ENCODE measurements around the gene TAAR8.
A peak's percentile ranks its signal among the peaks of the same experiment; 100 is the strongest.
"Not testable (repeated sequence)": the region's sequence is repeated elsewhere in the genome, so short reads cannot be mapped to it uniquely, and the experiment has no call there.

The TAAR8 gene

DNA sequence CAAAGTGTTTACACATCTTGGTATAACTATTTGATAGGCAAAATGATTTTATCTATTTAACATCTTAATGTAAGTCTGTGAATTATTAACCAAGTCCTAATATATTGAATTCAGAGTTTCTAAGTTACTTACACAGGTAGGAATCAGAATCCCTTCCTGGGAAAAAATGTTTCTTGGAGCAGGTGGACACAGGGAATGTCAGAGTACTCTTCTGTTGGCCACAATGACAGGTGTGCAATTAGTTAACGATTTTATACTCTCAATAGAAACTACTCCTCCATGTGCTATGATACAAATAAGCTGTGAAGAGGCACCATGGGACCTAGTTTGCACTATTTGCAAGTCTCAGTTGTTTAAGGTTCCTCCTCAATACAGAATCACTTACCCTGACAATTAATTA, 37.9 kb downstream of the TAAR8 start:
- H3K4me3 ChIP-seq (ENCODE audit: control insufficient read depth, low read depth, low read length), result no peak overlapping the region
- TF ChIP-seq, protein P1, sequence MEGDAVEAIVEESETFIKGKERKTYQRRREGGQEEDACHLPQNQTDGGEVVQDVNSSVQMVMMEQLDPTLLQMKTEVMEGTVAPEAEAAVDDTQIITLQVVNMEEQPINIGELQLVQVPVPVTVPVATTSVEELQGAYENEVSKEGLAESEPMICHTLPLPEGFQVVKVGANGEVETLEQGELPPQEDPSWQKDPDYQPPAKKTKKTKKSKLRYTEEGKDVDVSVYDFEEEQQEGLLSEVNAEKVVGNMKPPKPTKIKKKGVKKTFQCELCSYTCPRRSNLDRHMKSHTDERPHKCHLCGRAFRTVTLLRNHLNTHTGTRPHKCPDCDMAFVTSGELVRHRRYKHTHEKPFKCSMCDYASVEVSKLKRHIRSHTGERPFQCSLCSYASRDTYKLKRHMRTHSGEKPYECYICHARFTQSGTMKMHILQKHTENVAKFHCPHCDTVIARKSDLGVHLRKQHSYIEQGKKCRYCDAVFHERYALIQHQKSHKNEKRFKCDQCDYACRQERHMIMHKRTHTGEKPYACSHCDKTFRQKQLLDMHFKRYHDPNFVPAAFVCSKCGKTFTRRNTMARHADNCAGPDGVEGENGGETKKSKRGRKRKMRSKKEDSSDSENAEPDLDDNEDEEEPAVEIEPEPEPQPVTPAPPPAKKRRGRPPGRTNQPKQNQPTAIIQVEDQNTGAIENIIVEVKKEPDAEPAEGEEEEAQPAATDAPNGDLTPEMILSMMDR (IDR thresholded peaks at IDR 0.05; ENCODE audit: control insufficient read depth, insufficient read depth, low read depth, low read length, missing control alignments), result no peak
- no peak for DNase-seq (ENCODE audit: low read depth)

GRCh38 chr6:132592855-132593254, 40.4 kb downstream of the TAAR8 start:
- H3K4me3 ChIP-seq (ENCODE audit: control insufficient read depth, low read depth, low read length), result no peak overlapping the region
- DNase-seq (ENCODE audit: low read depth), result no peak
- TF ChIP-seq, protein P1 (IDR thresholded peaks at IDR 0.05; ENCODE audit: control insufficient read depth, insufficient read depth, low read depth, low read length, missing control alignments), result no peak

GRCh38 chr6:132596201-132596600, 43.7 kb downstream of the TAAR8 start:
- H3K4me3 ChIP-seq (ENCODE audit: control insufficient read depth, low read depth, low read length), result no peak overlapping the region
- DNase-seq (ENCODE audit: low read depth), result no peak
- TF ChIP-seq, protein P1 (IDR thresholded peaks at IDR 0.05; ENCODE audit: control insufficient read depth, insufficient read depth, low read depth, low read length, missing control alignments), result no peak

DNA sequence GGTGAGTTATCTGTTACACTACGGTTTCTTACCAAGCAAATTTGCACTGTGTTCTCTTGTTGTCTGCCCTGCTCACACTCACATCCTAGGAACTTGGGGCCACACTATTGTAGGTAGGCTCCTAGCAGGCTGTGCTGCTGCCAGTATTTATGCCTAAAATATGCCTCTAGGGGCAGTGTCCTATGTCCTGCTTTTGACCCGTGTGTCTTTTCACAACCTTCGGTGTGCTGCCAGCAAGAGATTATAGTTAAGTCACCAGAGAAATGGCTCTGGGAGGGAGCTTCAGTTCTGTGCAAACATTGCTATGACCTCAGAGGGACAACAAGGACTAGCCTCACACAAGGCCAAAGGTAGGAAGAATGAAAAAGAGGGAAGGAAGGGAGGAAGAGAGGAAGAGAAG, 46.0 kb downstream of the TAAR8 start:
- TF ChIP-seq, protein P1 (IDR thresholded peaks at IDR 0.05; ENCODE audit: control insufficient read depth, insufficient read depth, low read depth, low read length, missing control alignments), result peak; percentile 17
- no peak overlapping the region for H3K4me3 ChIP-seq (ENCODE audit: control insufficient read depth, low read depth, low read length)
- no peak for DNase-seq (ENCODE audit: low read depth)

DNA sequence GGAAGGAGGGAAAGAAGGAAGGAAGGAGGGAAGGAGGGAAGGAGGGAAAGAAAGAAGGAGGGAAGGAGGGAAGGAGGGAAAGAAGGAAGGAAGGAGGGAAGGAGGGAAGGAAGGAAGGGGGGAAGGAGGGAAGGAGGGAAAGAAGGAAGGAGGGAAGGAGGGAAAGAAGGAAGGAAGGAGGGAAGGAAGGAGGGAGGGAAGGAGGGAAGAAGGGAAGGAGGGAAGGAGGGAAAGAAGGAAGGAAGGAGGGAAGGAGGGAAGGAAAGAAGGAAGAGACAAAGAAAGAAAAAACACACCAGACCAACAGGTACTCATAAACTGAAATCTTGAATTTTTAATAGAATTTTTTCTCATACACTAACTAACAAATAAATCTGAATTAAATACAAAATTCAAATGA, 48.4 kb downstream of the TAAR8 start:
- DNase-seq (ENCODE audit: low read depth); H3K4me3 ChIP-seq (ENCODE audit: control insufficient read depth, low read depth, low read length): not testable (repeated sequence)

Data from AG09309 (cell line).